AG09309 (cell line): ENCODE data around the gene FRY.

Experiments
- DNase-seq: peaks from one replicate; pipeline ENCODE4 v3.0.0-alpha.2; 2010; ENCODE audit warnings: low read depth
- H3K4me3 ChIP-seq: 2 replicates; pipeline ENCODE4 v1.5.1; 2011; ENCODE audit warnings: mild to moderate bottlenecking, low read depth, low read length, moderate library complexity; ENCODE audit not compliant: control insufficient read depth
- TF ChIP-seq, protein P1 (sequence below): IDR thresholded peaks from 2 replicates; pipeline ENCODE4 v1.5.1; 2011; ENCODE audit warnings: mild to moderate bottlenecking, low read depth, low read length, inconsistent platforms; ENCODE audit not compliant: insufficient read depth, control insufficient read depth; ENCODE audit errors: missing control alignments

The FRY gene

DNA sequence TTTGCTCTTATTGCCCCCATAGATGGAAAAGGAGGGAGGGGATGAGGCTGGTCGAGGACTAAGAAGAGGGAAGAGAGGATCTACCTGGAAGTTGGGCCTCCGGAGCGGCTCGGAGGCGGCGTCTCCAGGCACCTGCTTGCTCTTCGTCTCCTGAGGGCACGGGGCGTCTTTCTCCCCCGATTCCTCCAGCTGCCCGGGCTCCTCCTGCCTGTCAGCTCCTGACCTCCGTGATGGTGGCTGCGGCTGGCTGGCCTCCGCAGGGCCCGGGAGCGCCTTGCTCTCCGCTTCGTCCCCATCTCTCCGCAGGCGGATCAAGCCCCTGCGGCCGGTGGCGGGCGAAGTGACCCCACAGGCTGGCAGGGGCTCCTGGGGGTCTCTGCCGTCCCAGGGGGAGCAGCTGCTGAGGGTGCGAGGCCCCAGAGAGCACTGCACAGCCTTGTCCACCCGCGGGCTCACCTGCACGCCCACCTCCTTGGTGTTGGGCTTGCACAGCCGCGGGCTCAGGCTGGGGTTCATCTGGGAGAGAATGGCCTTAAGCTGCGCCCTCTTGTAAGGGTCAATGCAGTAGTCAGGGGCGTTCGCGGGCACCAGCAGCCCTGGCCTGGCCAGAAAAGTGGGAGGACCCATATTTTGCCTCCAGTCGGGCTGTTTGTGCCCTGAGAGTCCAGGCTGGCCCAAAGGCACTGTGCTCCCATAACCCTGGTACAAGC is 279.8 kb downstream of the FRY start:
- TF ChIP-seq, protein P1, sequence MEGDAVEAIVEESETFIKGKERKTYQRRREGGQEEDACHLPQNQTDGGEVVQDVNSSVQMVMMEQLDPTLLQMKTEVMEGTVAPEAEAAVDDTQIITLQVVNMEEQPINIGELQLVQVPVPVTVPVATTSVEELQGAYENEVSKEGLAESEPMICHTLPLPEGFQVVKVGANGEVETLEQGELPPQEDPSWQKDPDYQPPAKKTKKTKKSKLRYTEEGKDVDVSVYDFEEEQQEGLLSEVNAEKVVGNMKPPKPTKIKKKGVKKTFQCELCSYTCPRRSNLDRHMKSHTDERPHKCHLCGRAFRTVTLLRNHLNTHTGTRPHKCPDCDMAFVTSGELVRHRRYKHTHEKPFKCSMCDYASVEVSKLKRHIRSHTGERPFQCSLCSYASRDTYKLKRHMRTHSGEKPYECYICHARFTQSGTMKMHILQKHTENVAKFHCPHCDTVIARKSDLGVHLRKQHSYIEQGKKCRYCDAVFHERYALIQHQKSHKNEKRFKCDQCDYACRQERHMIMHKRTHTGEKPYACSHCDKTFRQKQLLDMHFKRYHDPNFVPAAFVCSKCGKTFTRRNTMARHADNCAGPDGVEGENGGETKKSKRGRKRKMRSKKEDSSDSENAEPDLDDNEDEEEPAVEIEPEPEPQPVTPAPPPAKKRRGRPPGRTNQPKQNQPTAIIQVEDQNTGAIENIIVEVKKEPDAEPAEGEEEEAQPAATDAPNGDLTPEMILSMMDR: no peak
- no peak for DNase-seq
- no peak overlapping the region for H3K4me3 ChIP-seq

DNA sequence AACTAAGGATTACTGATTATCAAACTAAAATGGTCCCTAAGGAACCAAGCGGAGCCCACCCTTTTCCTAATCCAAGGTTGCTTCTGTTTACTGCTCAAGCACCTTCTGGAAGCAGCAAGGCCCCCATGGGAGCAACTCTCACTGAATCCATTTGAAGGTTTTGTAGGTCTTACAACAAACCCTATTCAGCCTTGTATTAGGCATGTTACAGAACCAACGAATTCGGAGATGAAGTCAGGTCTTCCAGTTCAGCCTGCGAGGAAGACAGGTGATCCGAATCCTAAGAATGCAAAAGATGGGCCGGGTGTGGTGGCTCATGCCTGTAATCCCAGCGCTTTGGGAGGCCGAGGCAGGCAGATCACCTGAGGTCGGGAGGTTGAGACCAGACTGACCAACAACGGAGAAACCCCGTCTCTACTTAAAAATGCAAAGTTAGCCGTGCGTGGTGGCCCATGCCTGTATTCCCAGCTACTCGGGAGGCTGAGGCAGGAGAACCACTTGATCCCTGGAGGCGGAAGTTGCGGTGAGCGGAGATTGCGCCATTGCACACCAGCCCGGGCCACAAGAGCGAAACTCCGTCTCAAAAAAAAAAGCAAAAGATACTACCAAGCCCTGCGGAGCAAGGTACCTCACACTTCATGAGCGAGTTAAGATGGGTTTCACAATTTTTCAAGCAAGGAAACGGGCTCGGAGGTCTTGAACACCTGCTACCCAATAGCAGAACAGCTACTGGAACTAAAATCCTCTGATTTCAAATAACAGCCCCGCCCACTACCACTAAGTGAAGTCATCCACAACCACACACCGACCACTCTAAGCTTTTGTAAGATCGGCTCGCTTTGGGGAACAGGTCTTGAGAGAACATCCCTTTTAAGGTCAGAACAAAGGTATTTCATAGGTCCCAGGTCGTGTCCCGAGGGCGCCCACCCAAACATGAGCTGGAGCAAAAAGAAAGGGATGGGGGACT is 283.0 kb downstream of the FRY start:
- no peak for DNase-seq
- H3K4me3 ChIP-seq: peak overlapping the region; percentile 80
- TF ChIP-seq, protein P1: no peak

DNA sequence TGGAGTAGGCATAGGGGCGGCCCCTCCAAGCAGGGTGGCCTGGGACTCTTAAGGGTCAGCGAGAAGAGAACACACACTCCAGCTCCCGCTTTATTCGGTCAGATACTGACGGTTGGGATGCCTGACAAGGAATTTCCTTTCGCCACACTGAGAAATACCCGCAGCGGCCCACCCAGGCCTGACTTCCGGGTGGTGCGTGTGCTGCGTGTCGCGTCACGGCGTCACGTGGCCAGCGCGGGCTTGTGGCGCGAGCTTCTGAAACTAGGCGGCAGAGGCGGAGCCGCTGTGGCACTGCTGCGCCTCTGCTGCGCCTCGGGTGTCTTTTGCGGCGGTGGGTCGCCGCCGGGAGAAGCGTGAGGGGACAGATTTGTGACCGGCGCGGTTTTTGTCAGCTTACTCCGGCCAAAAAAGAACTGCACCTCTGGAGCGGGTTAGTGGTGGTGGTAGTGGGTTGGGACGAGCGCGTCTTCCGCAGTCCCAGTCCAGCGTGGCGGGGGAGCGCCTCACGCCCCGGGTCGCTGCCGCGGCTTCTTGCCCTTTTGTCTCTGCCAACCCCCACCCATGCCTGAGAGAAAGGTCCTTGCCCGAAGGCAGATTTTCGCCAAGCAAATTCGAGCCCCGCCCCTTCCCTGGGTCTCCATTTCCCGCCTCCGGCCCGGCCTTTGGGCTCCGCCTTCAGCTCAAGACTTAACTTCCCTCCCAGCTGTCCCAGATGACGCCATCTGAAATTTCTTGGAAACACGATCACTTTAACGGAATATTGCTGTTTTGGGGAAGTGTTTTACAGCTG is 283.9 kb downstream of the FRY start, which contains the start of the genes BRCA2 and ZAR1L:
TSS of gene BRCA2 (plus strand) at position 271 of the 790 bp plus-strand sequence. CDS start 953 bp downstream, outside the sequence.
TSS of gene ZAR1L (minus strand) at position 126 of the 790 bp plus-strand sequence. CDS start 3,438 bp downstream, outside the sequence.
- TF ChIP-seq, protein P1: no peak
- peak; percentile 56 for DNase-seq
- H3K4me3 ChIP-seq: peak within 1 kb of the TSS; percentile 80

DNA sequence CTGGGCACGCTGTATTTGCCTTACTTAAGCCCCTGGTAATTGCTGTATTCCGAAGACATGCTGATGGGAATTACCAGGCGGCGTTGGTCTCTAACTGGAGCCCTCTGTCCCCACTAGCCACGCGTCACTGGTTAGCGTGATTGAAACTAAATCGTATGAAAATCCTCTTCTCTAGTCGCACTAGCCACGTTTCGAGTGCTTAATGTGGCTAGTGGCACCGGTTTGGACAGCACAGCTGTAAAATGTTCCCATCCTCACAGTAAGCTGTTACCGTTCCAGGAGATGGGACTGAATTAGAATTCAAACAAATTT is 284.4 kb downstream of the FRY start:
- TF ChIP-seq, protein P1: no peak
- H3K4me3 ChIP-seq: peak overlapping the region; percentile 80
- DNase-seq: no peak

DNA sequence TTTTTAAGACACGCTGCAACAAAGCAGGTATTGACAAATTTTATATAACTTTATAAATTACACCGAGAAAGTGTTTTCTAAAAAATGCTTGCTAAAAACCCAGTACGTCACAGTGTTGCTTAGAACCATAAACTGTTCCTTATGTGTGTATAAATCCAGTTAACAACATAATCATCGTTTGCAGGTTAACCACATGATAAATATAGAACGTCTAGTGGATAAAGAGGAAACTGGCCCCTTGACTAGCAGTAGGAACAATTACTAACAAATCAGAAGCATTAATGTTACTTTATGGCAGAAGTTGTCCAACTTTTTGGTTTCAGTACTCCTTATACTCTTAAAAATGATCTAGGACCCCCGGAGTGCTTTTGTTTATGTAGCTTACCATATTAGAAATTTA is 284.9 kb downstream of the FRY start:
- H3K4me3 ChIP-seq: peak overlapping the region; percentile 80
- no peak for DNase-seq

More for the DNA sequence above, 284.9 kb downstream of the FRY start:
- TF ChIP-seq, protein P1: no peak
